22Rv1 (cell line): ENCODE results near the gene PRICKLE1.

Source experiments
- H3K27ac ChIP-seq: fragments of 450-650 bp; 2 replicates; pipeline ENCODE4 v1.5.1; 2017
- ZFX ChIP-seq: fragments of 450-650 bp; IDR thresholded peaks from 2 replicates; pipeline ENCODE4 v1.6.1; 2017; ENCODE audit warnings: antibody characterized with exemption, borderline replicate concordance
- TF ChIP-seq, protein P1 (sequence below): fragments of 450-650 bp; IDR thresholded peaks from 2 replicates; pipeline ENCODE4 v1.5.1; 2017; ENCODE audit warnings: mild to moderate bottlenecking

Gene PRICKLE1

GRCh38 chr12:42459336-42459847, 130.2 kb downstream of the PRICKLE1 start:
- no peak for TF ChIP-seq ZFX
- TF ChIP-seq, protein P1, sequence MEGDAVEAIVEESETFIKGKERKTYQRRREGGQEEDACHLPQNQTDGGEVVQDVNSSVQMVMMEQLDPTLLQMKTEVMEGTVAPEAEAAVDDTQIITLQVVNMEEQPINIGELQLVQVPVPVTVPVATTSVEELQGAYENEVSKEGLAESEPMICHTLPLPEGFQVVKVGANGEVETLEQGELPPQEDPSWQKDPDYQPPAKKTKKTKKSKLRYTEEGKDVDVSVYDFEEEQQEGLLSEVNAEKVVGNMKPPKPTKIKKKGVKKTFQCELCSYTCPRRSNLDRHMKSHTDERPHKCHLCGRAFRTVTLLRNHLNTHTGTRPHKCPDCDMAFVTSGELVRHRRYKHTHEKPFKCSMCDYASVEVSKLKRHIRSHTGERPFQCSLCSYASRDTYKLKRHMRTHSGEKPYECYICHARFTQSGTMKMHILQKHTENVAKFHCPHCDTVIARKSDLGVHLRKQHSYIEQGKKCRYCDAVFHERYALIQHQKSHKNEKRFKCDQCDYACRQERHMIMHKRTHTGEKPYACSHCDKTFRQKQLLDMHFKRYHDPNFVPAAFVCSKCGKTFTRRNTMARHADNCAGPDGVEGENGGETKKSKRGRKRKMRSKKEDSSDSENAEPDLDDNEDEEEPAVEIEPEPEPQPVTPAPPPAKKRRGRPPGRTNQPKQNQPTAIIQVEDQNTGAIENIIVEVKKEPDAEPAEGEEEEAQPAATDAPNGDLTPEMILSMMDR = no peak
- H3K27ac ChIP-seq = no peak overlapping the region

- no peak for TF ChIP-seq ZFX
- H3K27ac ChIP-seq = no peak overlapping the region
Measured at GRCh38 chr12:42458575-42458974, 131.0 kb downstream of the PRICKLE1 start.

- no peak overlapping the region for H3K27ac ChIP-seq
Measured at GRCh38 chr12:42450248-42450647, 139.3 kb downstream of the PRICKLE1 start.

DNA sequence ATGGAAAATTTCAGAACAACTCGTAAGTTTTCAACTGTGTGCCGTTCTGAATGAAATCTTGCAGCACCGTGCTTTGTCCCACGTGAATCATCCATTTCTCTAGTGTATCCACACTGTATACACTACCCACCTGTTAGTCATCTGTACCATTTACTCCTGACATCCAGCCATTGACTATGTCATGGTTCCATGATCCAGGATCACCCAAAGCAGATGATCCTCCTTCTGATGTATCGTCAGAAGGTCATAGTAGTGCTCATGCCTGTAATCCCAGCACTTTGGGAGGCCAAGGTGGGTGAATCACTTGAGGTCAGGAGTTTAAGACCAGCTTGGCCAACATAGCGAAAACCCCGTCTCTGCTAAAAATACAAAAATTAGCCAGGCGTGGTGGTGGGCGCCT, 140.7 kb downstream of the PRICKLE1 start:
- H3K27ac ChIP-seq = no peak overlapping the region

More at GRCh38 chr12:42450248-42450647, 139.3 kb downstream of the PRICKLE1 start:
- no peak for TF ChIP-seq ZFX
- TF ChIP-seq, protein P1 = no peak

GRCh38 chr12:42447371-42447786, 142.2 kb downstream of the PRICKLE1 start:
- no peak for TF ChIP-seq ZFX
- TF ChIP-seq, protein P1 = no peak
- H3K27ac ChIP-seq = no peak overlapping the region

More for the DNA sequence above, 140.7 kb downstream of the PRICKLE1 start:
- no peak for TF ChIP-seq ZFX
- TF ChIP-seq, protein P1 = no peak

DNA sequence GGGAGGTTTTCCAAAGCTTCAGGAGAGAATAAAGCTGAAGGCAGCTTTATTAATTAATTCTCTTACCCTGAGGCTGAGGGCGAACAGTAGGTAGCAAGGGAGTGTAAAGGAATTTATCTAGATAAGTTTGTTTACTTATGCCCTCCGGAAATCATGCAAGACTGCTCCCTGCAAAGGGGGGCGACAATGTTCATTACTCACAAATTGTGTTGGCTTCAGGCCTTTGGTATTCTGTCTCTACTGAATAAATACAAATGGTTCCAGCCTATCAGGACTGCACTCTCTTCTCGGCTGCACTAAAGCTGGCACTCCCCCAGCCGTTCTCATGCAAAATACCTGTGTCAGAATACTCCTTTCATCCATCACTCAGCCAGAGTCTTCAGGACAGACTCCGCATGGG, 142.8 kb downstream of the PRICKLE1 start:
- TF ChIP-seq, protein P1 = no peak
- TF ChIP-seq ZFX = no peak

DNA sequence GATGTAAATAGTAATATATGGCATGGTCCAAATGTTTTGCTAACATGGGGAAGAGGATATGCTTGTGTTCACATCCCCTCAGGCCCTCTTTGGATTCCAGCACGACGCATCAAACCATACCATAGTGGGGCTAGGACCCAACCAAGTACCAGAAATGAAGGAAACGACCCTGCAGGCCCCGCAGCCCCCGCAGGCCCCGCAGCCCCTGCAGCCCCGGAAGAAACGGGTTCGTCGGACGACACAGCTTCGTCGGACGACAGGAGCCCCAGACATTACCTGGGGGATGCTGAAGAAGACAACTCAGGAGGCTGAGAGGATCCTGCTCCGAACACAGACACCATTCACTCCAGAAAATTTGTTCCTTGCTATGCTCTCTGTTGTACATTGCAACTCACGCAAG, 143.7 kb downstream of the PRICKLE1 start:
- no peak for TF ChIP-seq ZFX
- TF ChIP-seq, protein P1 = no peak
- H3K27ac ChIP-seq = no peak overlapping the region

More for the DNA sequence above, 142.8 kb downstream of the PRICKLE1 start:
- no peak overlapping the region for H3K27ac ChIP-seq

DNA sequence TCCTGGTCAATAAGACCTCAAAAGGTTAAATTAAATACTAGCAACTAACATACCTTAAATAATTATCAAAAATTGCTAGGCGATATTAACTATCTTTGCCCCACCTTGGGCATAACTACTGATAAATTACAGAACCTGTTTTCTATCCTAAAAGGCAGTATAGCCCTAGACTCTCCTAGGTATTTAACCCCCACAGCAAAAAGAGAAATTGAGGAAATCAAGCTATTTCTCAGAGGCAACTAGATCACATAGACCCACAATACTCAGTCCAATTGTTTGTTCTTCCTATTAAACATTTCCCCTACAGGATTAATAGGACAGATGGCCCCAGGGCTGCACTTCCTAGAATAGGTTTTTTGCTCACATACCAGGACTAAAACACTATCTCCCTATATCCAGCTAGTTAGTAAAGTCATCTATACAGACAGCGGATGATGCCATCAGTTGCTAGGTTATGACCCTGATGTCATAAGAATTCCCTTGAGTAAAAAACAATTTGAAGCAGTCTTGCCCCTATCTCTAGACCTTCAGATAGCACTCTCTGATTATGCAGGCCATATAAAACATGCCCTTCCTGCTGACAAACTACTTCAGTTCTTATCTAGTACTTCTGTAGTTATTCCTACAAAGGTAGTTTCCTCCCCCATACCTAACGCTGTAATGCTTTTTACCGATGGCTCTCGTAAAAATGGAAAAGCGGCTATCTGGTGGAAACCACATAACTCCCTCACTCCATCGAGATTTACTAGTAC, 145.2 kb downstream of the PRICKLE1 start:
- H3K27ac ChIP-seq = no peak overlapping the region
- no peak for TF ChIP-seq ZFX
- TF ChIP-seq, protein P1 = no peak
